Fibroblast of lung (primary cell): ENCODE measurements around the gene LTK. TPM values are rescaled to one million over a fixed set of nuclear protein-coding genes. Genes with fewer than 3 reads are reported as not detected.

Source experiments
- DNase-seq, 2 donors: peaks; one replicate each; pipeline versions ENCODE4 v3.0.0 to v3.0.0-alpha.2; 2010; ENCODE audit warnings: low read depth in 2 of 2
- H2AFZ ChIP-seq: 2 replicates; pipeline ENCODE4 v1.5.1; 2012; ENCODE audit warnings: low read length, control low read depth, inconsistent platforms
- H3K27ac ChIP-seq: 2 replicates; pipeline ENCODE4 v1.5.1; 2011; ENCODE audit warnings: low read length, control low read depth; ENCODE audit not compliant: insufficient read depth
- H3K27me3 ChIP-seq: 2 replicates; pipeline ENCODE4 v1.5.1; 2011; ENCODE audit warnings: mild to moderate bottlenecking, low read length; ENCODE audit not compliant: control insufficient read depth, insufficient read depth
- H3K36me3 ChIP-seq: 2 replicates; pipeline ENCODE4 v1.5.1; 2011; ENCODE audit warnings: low read length; ENCODE audit not compliant: control insufficient read depth, insufficient read depth
- H3K4me1 ChIP-seq: 2 replicates; pipeline ENCODE4 v1.5.1; 2011; ENCODE audit warnings: low read length; ENCODE audit not compliant: control insufficient read depth, insufficient read depth; ENCODE audit errors: extremely low read depth
- H3K4me2 ChIP-seq: 2 replicates; pipeline ENCODE4 v1.5.1; 2011; ENCODE audit warnings: low read length, control low read depth; ENCODE audit not compliant: insufficient read depth; ENCODE audit errors: extremely low read depth
- H3K4me3 ChIP-seq, 4 experiments: fragments of 200-600 bp in 1 of 4; sonication (generic) in 1 of 4; replicated peaks in 1 of 4; 2 replicates each; pipeline ENCODE4 v1.5.1; 2011 to 2016; ENCODE audit warnings: low read length in 4 of 4, low read depth in 3 of 4, mild to moderate bottlenecking in 3 of 4, control low read depth in 2 of 4, inconsistent platforms in 1 of 4, mixed read lengths in 1 of 4; ENCODE audit not compliant: insufficient read depth in 1 of 4; ENCODE audit errors: control extremely low read depth in 1 of 4
- H3K79me2 ChIP-seq: 2 replicates; pipeline ENCODE4 v1.5.1; 2012; ENCODE audit warnings: mild to moderate bottlenecking, low read length, inconsistent platforms; ENCODE audit not compliant: control insufficient read depth, insufficient read depth
- H3K9ac ChIP-seq: 2 replicates; pipeline ENCODE4 v1.5.1; 2011; ENCODE audit warnings: mild to moderate bottlenecking, low read length, control low read depth; ENCODE audit not compliant: insufficient read depth
- H3K9me3 ChIP-seq: 2 replicates; pipeline ENCODE4 v1.5.1; 2012; ENCODE audit warnings: low read depth, low read length; ENCODE audit not compliant: control insufficient read depth, insufficient read depth
- H4K20me1 ChIP-seq: 2 replicates; pipeline ENCODE4 v1.5.1; 2011; ENCODE audit warnings: low read length; ENCODE audit not compliant: control insufficient read depth, insufficient read depth; ENCODE audit errors: extremely low read depth
- EZH2 ChIP-seq: IDR thresholded peaks from 2 replicates; pipeline ENCODE4 v1.5.1; 2012; ENCODE audit warnings: low read length, control low read depth, mild to moderate bottlenecking; ENCODE audit errors: missing control alignments
- polyA plus RNA-seq, 2 donors: library from polyadenylated mRNA; depleted of rRNA in 1 of 2; stranded (reverse) in 1 of 2; unstranded in 1 of 2; fragments of >200 nt; gene quantifications; 2 replicates each; pipeline ENCODE4 v1.2.1, GENCODE V29; 2011 to 2012; ENCODE audit warnings: missing spikeins in 1 of 2
- total RNA-seq: library from RNA; depleted of rRNA; stranded (reverse); fragments of >200 nt; gene quantifications from 2 replicates; pipeline ENCODE4 v1.2.1, GENCODE V29; 2014
- TF ChIP-seq, protein P1 (sequence below), 2 donors: IDR thresholded peaks in 1 of 2; conservative IDR thresholded peaks in 1 of 2; 1 replicate in 1 of 2; 2 replicates in 1 of 2; pipeline ENCODE4 v1.5.1; 2011 to 2012; ENCODE audit warnings: low read length in 2 of 2, control low read depth in 1 of 2, inconsistent platforms in 1 of 2, low read depth in 1 of 2, mild to moderate bottlenecking in 1 of 2

LTK gene
- total and polyA plus RNA-seq, 2 donors (not counting 1 experiment from before 2014, with no cell fraction given): 0.14 to 0.99 TPM

GRCh38 chr15:41543521-41543870 lies 29.9 kb upstream of the LTK start:
- Histone ChIP-seq H3K9me3 (no peaks in the 10 kb centered on the region), H4K20me1 (no peaks in the 10 kb centered on the region), H2AFZ (peak overlapping the region; percentile 93), H3K4me2 (peak overlapping the region; percentile 80), H3K36me3 (no peaks in the 10 kb centered on the region), H3K4me3 (peak overlapping the region; percentile 80 to 97 (median 92)), H3K79me2 (peaks cover 4% of the 10 kb centered on the region), H3K27me3 (no peaks in the 10 kb centered on the region), H3K9ac (peak overlapping the region; percentile 83), H3K27ac (peak overlapping the region; percentile 76), H3K4me1 (no peaks in the 10 kb centered on the region)
- TF ChIP-seq, protein P1, sequence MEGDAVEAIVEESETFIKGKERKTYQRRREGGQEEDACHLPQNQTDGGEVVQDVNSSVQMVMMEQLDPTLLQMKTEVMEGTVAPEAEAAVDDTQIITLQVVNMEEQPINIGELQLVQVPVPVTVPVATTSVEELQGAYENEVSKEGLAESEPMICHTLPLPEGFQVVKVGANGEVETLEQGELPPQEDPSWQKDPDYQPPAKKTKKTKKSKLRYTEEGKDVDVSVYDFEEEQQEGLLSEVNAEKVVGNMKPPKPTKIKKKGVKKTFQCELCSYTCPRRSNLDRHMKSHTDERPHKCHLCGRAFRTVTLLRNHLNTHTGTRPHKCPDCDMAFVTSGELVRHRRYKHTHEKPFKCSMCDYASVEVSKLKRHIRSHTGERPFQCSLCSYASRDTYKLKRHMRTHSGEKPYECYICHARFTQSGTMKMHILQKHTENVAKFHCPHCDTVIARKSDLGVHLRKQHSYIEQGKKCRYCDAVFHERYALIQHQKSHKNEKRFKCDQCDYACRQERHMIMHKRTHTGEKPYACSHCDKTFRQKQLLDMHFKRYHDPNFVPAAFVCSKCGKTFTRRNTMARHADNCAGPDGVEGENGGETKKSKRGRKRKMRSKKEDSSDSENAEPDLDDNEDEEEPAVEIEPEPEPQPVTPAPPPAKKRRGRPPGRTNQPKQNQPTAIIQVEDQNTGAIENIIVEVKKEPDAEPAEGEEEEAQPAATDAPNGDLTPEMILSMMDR (conservative IDR thresholded peaks at IDR 0.05 in 1 of 2, IDR thresholded peaks at IDR 0.05 in 1 of 2; ENCODE audit: low read depth in 1 of 2, low read length in 2 of 2): no peak
- no peak for TF ChIP-seq EZH2
- no peak for DNase-seq

- H3K9me3 ChIP-seq: no peaks in the 10 kb centered on the region
- H3K4me2 ChIP-seq: no peak overlapping the region
- peaks cover 1% of the 10 kb centered on the region for H3K79me2 ChIP-seq
- TF ChIP-seq EZH2: no peak
- TF ChIP-seq, protein P1 (conservative IDR thresholded peaks at IDR 0.05 in 1 of 2, IDR thresholded peaks at IDR 0.05 in 1 of 2; ENCODE audit: low read depth in 1 of 2, low read length in 2 of 2): no peak
- H3K36me3 ChIP-seq: peaks cover 5% of the 10 kb centered on the region
- H2AFZ ChIP-seq: no peak overlapping the region
- H4K20me1 ChIP-seq: no peaks in the 10 kb centered on the region
- H3K9ac ChIP-seq: no peak overlapping the region
- no peak overlapping the region for H3K27ac ChIP-seq
- H3K4me1 ChIP-seq: no peaks in the 10 kb centered on the region
- no peak overlapping the region for H3K4me3 ChIP-seq
- DNase-seq: no peak
- H3K27me3 ChIP-seq: no peaks in the 10 kb centered on the region
Observed at GRCh38 chr15:41536866-41537265, 23.2 kb upstream of the LTK start.

DNA sequence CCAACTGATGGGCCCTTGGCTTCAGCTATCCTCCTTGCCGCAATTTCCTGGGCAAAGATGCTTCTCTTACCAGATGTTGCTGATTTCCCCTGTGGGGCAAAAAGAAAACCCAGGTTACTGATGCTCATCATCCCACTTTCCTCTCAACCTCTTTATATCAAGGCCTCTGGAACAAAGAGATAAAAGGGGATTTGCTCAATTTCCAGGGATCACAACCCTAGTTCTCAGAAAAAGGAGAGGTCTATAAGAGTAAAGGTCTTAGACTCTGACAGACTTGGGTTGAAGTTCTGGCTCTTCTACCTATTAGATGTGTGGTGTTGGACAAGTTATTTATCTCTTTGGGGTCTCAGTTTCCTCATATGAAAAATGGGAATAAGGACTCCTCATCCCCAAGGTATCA lies 21.9 kb upstream of the LTK start:
- Histone ChIP-seq H2AFZ (no peak overlapping the region), H3K27me3 (no peaks in the 10 kb centered on the region), H3K4me1 (no peaks in the 10 kb centered on the region), H3K79me2 (peaks cover under 1% of the 10 kb centered on the region), H3K4me3 (no peak overlapping the region), H3K9ac (no peak overlapping the region), H3K27ac (no peak overlapping the region), H3K9me3 (no peaks in the 10 kb centered on the region), H3K4me2 (no peak overlapping the region), H4K20me1 (no peaks in the 10 kb centered on the region), H3K36me3 (peaks cover 5% of the 10 kb centered on the region)
- no peak for DNase-seq
- TF ChIP-seq, protein P1 (conservative IDR thresholded peaks at IDR 0.05 in 1 of 2, IDR thresholded peaks at IDR 0.05 in 1 of 2; ENCODE audit: low read depth in 1 of 2, low read length in 2 of 2): no peak
- TF ChIP-seq EZH2: no peak
